C4-2B (cell line): ENCODE results near the gene TMEM30B.

Source experiments
- CTCF ChIP-seq: fragments of 450-650 bp; conservative IDR thresholded peaks from 2 replicates; pipeline ENCODE4 v1.5.1; 2017; ENCODE audit warnings: mild to moderate bottlenecking
- ZFX ChIP-seq: fragments of 450-650 bp; IDR thresholded peaks from 2 replicates; pipeline ENCODE4 v1.6.1; 2017

- TF ChIP-seq ZFX (no peak), CTCF (no peak)
Observed at GRCh38 chr14:61256826-61257468, 24.2 kb downstream of the TMEM30B start.
